ENCODE results near the gene DNAH8.

DNA sequence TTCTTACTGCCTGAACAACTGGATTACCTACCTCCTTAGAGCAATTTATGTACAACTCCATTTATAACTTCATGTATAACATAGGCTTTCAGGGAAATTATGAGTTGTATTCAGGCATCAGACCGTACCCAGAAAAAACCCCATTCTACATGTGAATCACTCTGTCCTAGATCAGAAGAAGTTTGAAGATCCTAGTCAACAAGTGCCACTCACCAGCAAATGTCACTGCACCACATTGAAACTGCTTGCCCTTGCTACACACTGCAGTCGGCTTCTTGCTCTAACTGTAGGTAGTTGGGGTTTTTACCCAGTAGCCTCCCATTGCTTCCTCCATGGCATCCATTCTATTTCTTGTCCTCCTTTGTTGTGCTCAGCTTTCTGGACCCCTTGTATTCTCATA is 132.4 kb downstream of the DNAH8 start:
- no peak for TF ChIP-seq POLR2AphosphoS5 (IDR thresholded peaks at IDR 0.05)
- TF ChIP-seq CTCF (IDR thresholded peaks at IDR 0.05), result no peak

Data from esophagus muscularis mucosa (tissue), 3 donors.